22Rv1 (cell line): Measurements from ENCODE around the gene TGFBR2.

Source experiments
- ZFX ChIP-seq: fragments of 450-650 bp; IDR thresholded peaks from 2 replicates; pipeline ENCODE4 v1.6.1; 2017; ENCODE audit warnings: antibody characterized with exemption, borderline replicate concordance
- TF ChIP-seq, protein P1 (sequence below): fragments of 450-650 bp; IDR thresholded peaks from 2 replicates; pipeline ENCODE4 v1.5.1; 2017; ENCODE audit warnings: mild to moderate bottlenecking

DNA sequence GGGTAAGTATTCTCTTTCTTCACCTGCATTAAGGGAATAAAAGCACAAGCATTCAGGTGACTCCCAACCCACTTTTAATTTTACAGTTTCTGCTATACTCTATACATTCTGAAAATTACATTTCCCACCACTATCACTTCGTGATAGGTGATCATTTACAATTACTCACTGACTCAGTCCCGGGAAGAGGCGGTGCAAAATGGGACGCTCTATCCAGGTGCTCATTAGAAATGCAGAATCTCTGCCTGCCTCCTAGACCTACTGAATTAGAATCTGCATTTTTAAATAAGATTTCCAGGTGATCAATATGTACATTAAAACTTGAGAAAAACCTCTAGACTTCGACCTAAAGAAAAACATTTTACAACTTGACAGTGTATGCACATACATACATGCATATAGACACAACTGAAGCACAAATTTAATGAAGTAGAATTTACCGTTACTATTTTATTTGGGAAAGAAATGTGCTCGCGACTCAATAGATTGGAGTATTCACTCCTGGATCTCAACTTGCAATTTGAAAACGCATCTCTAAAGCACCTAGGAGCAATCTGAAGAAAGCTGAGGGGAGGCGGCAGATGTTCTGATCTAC is 598 bp upstream of the TGFBR2 start:
- TF ChIP-seq, protein P1, sequence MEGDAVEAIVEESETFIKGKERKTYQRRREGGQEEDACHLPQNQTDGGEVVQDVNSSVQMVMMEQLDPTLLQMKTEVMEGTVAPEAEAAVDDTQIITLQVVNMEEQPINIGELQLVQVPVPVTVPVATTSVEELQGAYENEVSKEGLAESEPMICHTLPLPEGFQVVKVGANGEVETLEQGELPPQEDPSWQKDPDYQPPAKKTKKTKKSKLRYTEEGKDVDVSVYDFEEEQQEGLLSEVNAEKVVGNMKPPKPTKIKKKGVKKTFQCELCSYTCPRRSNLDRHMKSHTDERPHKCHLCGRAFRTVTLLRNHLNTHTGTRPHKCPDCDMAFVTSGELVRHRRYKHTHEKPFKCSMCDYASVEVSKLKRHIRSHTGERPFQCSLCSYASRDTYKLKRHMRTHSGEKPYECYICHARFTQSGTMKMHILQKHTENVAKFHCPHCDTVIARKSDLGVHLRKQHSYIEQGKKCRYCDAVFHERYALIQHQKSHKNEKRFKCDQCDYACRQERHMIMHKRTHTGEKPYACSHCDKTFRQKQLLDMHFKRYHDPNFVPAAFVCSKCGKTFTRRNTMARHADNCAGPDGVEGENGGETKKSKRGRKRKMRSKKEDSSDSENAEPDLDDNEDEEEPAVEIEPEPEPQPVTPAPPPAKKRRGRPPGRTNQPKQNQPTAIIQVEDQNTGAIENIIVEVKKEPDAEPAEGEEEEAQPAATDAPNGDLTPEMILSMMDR: no peak
- TF ChIP-seq ZFX: no peak
